DND-41 (cell line): ENCODE data around the gene HSPA4L.

Source experiments
- CTCF ChIP-seq: IDR thresholded peaks from 2 replicates; pipeline ENCODE4 v1.5.1; 2012; ENCODE audit warnings: borderline replicate concordance, low read length, moderate library complexity, mild to moderate bottlenecking; ENCODE audit not compliant: poor library complexity, severe bottlenecking; ENCODE audit errors: extremely low read depth
- EZH2 ChIP-seq: IDR thresholded peaks from 3 replicates; pipeline ENCODE4 v1.6.1; 2012; ENCODE audit warnings: borderline replicate concordance, low read depth, mild to moderate bottlenecking, moderate library complexity, low read length, inconsistent platforms; ENCODE audit not compliant: severe bottlenecking

DNA sequence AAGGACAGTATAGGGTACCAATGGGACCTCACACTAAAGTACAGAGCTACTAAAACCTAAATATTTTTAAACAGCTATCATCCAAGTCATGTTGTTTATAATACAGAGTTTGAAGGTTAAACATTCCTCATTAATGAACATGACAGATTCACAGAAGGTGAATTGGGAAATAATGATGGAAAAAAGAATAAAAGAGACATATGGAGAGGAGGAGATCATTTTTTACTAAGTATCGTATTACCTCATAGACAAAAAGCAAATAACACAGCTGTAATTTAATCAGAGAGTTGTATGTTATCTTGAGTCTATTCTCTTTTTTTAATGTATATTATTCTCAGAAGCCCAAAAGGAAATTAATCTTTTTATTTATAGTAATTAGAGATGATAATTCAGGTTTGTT, 106.4 kb downstream of the HSPA4L start:
- TF ChIP-seq EZH2 (no peak), CTCF (no peak)
